Measurements from ENCODE around the gene P4HA2.

The P4HA2 gene

DNA sequence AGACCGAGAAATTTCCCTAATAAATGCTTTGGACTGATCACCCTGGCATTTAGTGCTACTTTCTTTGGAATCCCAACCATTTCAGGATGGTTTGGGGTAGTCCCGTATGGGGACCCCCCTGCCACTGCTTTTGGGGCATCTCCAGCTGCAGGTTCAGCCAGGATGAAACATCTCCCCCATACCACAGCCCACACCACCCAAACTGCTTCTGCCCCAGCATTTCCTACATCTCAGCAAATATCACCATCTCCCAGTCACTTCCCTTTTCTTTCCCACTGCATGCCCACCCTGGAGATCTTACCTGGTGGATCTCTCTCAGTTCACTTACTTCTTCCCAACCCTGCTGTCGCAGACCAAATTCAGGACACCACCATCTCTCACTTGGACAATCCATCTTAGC lies 4.8 kb upstream of the P4HA2 start:
- TF ChIP-seq, protein P1, sequence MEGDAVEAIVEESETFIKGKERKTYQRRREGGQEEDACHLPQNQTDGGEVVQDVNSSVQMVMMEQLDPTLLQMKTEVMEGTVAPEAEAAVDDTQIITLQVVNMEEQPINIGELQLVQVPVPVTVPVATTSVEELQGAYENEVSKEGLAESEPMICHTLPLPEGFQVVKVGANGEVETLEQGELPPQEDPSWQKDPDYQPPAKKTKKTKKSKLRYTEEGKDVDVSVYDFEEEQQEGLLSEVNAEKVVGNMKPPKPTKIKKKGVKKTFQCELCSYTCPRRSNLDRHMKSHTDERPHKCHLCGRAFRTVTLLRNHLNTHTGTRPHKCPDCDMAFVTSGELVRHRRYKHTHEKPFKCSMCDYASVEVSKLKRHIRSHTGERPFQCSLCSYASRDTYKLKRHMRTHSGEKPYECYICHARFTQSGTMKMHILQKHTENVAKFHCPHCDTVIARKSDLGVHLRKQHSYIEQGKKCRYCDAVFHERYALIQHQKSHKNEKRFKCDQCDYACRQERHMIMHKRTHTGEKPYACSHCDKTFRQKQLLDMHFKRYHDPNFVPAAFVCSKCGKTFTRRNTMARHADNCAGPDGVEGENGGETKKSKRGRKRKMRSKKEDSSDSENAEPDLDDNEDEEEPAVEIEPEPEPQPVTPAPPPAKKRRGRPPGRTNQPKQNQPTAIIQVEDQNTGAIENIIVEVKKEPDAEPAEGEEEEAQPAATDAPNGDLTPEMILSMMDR (IDR thresholded peaks at IDR 0.05; ENCODE audit: insufficient read depth, low read length, poor library complexity, severe bottlenecking), result no peak
- DNase-seq (ENCODE audit: extremely low read depth, insufficient read length), result no peak
- H3K27me3 ChIP-seq (replicated peaks; ENCODE audit: control insufficient read depth, insufficient read depth, low read length), result no peaks in the 10 kb centered on the region; the same call in 1 of the 2 replicates
- no peak overlapping the region for H3K4me3 ChIP-seq (replicated peaks; ENCODE audit: low read depth, low read length)
- H3K36me3 ChIP-seq (ENCODE audit: control insufficient read depth, insufficient read depth, low read length), result no peaks in the 10 kb centered on the region

DNA sequence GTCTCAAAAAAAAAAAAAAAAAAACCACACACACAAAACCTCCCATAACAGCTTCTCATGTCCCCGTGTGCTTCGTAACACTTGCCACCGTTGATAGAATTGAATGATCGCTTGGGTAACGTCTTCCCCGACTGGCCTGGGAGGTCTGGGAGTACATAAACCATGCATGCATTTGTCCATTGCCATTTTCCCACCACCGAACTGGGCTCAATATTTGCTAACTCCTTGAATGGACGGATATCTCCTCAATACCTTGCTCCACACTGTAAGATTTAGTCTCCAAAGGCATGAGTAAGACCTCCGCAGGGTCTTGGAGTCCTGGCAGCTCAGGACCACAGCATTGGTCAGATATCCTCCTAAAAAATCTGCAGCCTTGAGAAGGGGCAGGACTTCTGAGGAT lies 3.2 kb upstream of the P4HA2 start:
- no peak for DNase-seq (ENCODE audit: extremely low read depth, insufficient read length)
- Histone ChIP-seq H3K36me3 (ENCODE audit: control insufficient read depth, insufficient read depth, low read length) (no peaks in the 10 kb centered on the region), H3K4me3 (replicated peaks; ENCODE audit: low read depth, low read length) (no peak overlapping the region), H3K27me3 (replicated peaks; ENCODE audit: control insufficient read depth, insufficient read depth, low read length) (peaks cover 2% of the 10 kb centered on the region)
- TF ChIP-seq, protein P1 (IDR thresholded peaks at IDR 0.05; ENCODE audit: insufficient read depth, low read length, poor library complexity, severe bottlenecking), result no peak

DNA sequence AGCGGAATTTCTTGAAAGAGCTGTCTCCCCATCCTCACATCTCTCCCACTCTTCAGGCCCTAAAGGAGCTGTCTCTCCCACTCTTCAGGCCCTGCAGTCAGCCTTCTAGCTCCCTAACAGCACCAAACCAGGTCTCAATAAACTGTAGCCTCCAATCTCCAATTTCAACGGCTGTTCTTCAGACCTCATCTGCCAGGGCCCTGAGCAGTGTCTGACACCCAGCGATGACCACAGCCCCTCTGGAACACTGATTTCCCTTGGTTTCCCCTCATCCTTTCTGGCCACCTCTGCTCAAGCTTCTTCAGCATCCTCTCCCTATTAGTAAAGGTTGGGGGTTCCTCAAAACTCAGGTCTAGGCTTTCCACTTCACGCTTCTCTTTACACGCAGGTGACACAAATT lies 1.6 kb upstream of the P4HA2 start:
- Histone ChIP-seq H3K4me3 (replicated peaks; ENCODE audit: low read depth, low read length) (no peak overlapping the region), H3K27me3 (replicated peaks; ENCODE audit: control insufficient read depth, insufficient read depth, low read length) (peaks cover 2% of the 10 kb centered on the region), H3K36me3 (ENCODE audit: control insufficient read depth, insufficient read depth, low read length) (no peaks in the 10 kb centered on the region)
- no peak for DNase-seq (ENCODE audit: extremely low read depth, insufficient read length)
- TF ChIP-seq, protein P1 (IDR thresholded peaks at IDR 0.05; ENCODE audit: insufficient read depth, low read length, poor library complexity, severe bottlenecking), result no peak

DNA sequence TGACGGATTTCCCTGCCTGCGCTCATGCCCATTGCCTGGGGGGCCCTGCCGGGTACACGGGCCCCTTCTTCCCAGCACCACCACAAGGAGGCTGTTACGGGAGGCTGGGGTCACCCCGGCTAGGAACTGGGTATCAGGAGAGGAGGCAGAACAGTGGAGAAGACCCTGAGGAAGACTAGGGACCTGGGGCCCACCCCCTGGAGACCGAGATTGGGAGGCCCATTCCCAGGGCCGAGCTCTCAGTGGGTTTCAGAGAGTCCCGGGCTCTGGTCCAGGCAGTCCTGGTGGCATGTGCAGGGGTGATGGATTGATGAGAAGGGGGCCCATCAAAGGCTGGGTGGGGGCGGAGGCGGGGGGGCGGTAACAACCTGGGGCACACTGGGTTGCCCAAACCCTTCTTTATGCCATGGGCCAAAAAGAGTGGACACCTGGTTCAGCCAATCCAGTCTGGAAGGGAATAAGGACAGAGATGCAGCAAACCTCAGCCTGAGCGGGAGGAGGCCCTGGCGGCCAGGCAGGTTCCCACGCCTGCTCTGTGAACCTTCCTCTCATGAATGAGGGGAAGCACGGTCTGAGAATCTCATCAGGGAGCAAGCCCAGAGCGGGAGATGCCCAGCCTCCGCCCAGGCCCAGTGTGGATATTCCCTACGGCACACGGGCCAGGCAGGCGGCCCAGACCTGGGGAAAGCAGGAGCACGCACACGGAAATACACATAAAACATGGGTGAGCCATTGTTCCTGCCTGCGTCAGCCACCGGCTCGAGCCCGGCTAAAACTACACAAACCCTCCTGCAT lies 785 bp upstream of the P4HA2 start:
- TF ChIP-seq, protein P1 (IDR thresholded peaks at IDR 0.05; ENCODE audit: insufficient read depth, low read length, poor library complexity, severe bottlenecking), result no peak
- DNase-seq (ENCODE audit: extremely low read depth, insufficient read length), result no peak
- Histone ChIP-seq H3K36me3 (ENCODE audit: control insufficient read depth, insufficient read depth, low read length) (no peaks in the 10 kb centered on the region), H3K27me3 (replicated peaks; ENCODE audit: control insufficient read depth, insufficient read depth, low read length) (peaks cover 2% of the 10 kb centered on the region), H3K4me3 (replicated peaks; ENCODE audit: low read depth, low read length) (peak overlapping the region; percentile 57)

DNA sequence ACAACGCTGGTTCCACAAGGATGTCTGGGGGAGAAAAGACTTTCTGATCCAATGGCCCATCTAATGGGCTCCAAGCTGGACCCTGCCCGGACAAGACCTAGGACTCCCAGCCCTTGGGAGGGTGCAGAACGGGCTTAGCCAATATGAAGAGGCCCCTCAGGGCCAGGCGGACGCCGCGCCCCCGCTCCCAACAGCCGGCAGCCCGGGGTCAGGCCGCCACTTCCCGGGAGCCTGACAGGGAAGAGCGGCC lies 493 bp downstream of the P4HA2 start:
- DNase-seq (ENCODE audit: extremely low read depth, insufficient read length), result no peak
- Histone ChIP-seq H3K27me3 (replicated peaks; ENCODE audit: control insufficient read depth, insufficient read depth, low read length) (peaks cover 2% of the 10 kb centered on the region), H3K36me3 (ENCODE audit: control insufficient read depth, insufficient read depth, low read length) (no peaks in the 10 kb centered on the region), H3K4me3 (replicated peaks; ENCODE audit: low read depth, low read length) (peak overlapping the region; percentile 57)
- TF ChIP-seq, protein P1 (IDR thresholded peaks at IDR 0.05; ENCODE audit: insufficient read depth, low read length, poor library complexity, severe bottlenecking), result no peak

All from GM06990 (cell line).